ENCODE measurements around the gene WWTR1.

Gene WWTR1

DNA sequence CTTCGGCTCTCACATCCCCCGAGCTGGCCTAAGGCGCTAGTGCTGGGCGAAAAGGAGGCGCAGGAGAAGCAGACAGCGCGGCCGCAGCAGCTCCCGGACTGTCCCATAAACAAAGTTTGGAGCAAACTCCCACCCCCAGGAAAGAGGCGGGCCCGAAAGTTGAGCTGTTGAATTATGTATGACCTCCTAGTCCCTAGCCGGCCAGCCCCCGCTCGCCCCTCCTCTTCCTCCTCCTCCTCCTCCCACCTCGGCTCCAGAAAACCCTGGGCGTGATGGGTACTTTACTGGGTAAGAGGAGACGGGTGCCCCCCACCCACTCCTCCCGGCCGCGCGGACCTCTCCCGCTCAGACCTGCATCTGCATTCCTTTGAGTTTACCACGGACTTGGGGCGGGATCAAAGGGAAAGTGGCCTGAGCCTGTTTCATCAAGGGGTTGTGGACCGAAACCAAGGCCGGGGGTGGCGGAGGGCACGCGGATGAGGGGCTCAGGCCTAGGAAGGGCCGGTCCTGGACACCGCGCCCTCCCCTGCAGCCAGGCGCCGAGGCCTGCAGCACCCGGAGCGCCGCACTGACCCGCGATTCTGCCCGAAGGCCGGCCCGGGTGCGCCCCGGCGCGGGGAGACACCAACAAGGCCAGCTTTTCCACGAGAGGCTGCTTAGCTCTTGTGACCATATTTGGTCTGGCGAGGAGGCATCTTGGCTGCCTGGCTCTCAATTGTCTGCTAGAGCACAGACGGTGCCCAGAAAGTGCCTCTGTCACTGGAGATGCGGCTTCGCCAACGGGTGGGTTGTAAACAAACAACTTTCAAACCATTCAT, at the start of gene WWTR1:
TSS of gene WWTR1 (minus strand) at position 100 of the 818 bp plus-strand sequence. CDS start 719 bp downstream, outside the sequence.
- DNase-seq: no peak

DNA sequence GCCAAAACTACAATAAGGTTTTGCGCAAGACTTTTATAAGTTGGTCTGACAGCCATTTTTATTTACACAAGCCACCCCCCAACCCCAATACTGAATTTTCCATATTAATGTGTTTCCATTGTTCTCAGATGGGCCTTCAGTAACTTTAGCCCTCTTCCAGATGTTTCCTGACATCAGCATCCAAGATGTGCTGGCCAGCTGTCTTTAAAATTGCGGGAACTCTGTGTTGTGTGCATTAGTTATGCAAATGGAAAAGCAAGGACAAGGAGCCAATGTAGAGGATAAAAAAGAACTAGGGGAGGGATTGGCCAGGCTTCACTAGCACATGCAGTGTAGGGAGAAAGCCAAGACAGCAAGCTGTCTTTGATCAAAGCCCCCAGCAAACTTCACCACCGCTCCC, 49.1 kb upstream of the WWTR1 start:
- DNase-seq: no peak

DNA sequence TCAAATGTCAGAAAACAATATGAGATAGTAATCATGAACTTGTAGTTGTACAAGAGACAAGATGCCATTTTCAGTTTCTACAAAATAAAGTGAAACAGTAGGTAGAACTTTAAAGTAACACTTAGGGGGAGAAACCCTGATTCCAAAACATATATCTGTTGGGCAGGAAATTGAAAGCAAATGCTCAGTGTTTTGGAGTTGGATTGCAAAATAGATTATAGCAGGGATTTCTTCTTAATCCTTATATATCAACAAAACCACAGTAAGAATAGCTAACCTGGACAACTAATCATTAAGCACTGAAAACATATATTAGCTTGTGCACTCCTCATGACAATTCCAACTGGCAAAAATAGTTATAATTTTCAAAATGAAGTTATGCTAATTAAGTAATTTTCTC, 47.6 kb upstream of the WWTR1 start:
- no peak for DNase-seq

DNA sequence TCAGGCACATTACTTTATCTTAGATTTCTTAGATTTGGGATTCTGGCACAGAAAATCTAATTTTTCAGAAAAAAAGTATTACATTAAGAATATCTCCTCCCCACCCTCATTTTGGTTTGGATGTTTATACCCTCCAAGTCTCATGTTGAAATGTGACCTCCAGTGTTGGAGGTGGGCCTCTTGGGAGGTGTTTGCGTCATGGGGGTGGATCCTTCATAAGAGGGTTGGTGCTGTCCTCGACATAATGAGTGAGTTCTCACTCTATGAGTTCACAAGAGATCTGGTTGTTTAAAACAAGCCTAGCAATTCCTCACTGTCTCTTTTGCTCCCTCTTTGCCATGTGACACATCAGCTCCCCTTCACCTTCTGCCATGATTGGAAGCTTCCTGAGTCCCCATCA, 45.6 kb upstream of the WWTR1 start:
- DNase-seq: no peak

DNA sequence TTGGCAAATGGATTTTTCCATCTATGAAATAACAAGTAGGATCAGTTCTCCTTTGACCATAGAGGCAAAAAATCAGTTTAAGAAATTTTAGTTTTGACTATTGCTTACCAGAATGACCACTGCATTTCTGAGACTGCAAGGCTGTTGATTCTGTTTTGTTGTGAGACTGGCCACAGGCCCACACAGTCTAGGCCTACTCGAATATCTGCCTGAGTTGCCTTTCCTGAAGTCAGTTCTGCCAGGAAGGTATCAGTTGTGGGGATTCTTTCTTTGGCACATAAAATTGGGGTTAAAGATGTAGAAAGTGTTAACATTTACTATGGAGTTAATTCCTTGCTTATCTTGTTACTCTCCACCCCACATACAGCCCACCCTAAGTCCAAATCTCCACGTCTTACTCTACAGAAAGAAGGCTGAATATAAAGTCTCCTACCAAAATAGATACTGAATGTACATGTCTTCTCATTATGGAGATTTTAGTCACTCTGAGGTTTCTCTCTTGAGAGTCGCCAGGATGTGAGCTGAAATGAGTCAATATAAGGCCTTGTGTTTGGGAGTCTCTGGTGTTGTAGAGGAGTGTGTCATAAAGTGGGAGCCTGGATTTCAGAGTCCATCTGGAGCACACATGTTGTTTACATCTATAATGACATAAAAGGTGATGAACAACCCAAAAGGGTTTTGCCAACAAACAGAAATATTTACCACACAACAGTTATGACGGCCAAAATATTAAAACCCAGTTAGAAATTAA, 45.0 kb upstream of the WWTR1 start:
- no peak for DNase-seq

DNA sequence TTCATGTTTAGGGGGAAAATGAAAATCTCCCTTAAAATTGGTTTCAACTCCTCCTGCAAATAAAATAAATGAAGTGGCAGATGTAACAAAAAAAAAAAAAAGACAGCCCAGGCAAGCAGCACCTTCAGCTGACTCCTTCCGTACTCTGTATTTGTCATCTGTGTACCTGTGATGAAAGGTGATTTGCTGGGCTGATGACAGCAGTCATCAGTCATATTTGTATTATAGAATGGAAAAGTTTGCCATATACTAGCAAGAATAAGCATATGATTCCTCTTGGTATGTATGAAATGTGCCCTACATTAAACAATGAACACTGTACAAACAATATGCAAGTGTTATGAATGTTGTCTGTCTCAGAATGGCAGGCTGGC, 44.1 kb upstream of the WWTR1 start:
- DNase-seq: no peak

DNA sequence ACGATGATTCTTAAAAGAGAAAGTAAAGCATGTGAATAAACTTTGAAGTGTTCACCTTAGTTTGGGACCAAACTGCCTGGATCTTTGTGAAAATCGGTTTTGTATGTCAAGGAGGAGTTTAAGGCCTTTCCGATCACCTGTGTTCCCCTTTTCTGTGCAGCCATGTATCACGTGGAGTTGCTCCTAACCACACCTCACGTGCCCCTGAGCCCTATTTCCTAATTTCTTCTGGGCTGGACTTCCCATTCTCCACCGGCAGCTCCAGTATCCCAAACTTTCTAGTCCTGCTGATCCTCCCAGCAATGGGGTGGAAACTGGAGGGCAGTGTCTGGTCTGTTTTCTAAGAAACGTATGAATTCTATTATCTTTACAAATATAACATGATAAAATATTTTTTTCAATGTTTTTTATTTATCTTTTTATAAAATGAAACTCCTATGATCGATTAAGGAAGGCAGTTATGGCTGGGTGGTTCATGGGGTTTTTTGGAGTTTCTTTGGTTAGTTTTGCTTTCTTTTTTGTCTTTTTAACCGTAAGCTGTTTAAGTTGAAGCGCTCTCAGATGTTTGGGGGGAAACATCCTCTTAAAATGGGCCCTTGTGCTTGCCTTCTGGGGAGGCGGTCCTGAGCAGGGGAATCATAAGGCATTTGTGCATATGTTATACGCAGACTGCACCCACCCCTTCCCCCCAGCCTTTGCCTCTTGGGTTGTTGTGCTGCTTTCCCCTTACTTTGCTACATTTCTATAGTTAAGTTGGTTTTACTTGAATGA, 43.6 kb upstream of the WWTR1 start:
- no peak for DNase-seq

DNA sequence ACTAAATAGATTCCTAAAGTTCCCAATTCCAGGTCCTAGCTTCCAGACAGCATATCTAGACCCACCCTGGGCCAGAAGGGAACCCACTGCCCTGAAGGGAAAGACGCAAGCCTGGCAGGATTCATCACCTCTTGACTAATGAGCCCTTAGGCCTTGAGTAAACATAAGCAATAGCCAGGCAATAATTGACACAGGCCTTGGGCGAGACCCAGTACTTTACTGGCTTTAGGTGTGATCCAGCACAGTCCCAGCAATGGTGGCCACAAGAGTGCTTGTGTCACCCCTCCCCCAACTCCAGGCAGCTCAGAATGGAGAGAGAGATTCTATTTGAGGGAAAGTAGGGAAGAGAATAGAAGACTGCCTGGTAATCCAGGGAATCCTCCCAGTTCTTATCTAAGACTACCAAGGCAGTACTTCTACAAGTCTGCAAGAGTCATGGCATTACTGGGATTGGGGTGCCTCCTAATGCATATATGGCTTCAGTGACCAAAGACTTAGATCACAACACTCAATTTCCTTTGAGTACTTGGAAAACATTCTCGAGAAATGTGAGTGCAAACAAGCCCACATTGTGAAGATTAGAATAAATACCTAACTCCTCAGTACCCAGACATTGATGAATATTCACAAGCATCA, 30.4 kb upstream of the WWTR1 start:
- DNase-seq: no peak

DNA sequence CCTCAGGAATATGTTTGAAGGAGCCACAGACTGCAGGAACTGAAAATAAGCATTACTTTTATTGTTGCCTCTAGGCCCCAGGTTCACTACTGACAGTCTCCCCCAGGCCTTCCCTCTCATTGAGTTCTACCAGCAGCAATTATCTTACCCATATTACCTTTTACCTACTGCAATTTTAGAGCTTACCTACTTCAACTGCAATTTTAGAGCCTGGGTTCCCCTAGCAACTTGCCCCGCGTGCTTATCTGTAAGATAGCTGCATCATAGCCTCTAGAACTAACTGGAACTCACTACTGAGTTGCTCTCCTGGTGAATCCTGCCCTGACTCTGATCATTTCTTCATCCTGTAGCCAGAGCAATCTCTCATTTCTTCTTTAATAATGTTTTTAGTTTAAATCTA, 29.2 kb upstream of the WWTR1 start:
- no peak for DNase-seq

DNA sequence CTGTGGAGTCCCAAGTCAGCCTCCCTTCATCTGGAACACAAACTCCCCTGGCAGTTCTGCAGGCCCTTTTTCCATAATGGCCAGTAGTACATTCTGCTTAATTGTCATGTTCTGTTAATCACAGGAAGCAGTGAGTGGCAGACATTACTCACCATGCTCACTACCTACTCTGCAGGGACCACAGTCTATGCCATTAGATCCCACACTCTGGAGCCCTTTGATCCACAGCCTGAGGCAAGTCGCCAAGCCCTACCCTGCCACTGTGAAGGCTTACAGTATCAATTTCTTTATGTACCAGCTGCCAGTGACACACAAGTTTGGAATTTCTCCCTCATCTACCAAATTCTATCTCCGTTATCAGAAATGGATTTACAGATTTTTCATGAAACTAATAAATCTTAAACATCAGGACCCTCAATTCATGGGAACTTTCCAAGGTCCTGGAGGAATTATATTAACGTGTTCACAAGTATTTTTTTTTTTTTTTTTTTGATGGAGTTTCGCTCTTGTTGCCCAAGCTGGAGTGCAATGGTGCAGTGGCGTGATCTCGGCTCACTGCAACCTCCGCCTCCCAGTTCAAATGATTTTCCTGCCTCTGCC, 20.6 kb upstream of the WWTR1 start:
- DNase-seq: no peak

DNA sequence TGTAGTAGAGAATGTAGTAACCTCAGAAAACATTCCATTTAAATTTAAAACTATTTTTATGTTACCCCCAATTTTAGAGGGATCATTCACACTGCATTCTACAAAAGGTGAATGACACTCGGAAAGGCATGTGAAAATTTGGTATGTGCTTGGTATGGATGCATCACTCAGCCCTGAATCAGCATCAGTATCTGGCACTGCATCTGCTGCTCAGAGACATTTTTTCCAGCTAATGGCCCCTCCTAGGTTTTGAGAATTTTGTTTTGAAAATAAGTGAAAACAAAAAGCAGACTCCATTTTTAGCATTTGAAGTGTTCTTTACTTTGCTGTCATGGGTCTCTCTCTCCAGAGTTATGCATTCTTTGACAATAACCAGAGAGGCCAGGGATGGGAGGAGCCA, 15.6 kb upstream of the WWTR1 start:
- DNase-seq: no peak

DNA sequence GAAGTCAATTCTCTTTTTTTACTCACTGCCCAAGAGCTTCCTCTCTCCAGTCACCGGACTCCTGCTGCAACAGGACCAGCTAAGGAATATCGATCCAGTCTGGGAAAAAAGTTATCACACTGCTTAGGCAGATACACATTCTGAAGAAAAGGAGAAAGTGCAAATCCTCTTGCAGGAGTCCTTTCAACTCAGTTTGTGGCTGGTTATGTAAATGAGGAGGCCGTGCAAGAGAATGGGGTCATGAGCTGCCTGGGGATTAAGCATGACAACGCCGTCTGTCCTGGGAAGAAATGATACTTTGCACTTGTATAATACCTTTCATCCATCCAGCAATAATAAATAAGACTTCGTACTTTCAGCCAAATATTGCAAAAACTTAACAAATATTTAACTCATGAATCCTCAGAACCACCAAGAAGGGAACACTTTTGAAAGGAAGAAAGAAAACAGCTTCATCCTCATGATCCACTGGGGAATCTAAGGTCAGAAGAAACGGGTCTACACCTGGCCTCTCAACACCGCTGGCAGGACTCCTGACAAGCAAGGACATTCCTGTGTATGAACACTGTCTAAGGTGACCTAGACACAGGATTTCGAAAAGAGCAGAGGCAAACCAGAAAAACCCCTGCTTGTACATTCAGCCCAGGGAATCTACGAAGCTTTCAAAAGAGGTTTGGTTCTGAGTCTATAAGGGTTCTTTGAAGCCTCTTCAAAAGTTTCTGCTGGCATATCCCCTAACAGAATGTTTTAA, 13.1 kb upstream of the WWTR1 start:
- DNase-seq: no peak

DNA sequence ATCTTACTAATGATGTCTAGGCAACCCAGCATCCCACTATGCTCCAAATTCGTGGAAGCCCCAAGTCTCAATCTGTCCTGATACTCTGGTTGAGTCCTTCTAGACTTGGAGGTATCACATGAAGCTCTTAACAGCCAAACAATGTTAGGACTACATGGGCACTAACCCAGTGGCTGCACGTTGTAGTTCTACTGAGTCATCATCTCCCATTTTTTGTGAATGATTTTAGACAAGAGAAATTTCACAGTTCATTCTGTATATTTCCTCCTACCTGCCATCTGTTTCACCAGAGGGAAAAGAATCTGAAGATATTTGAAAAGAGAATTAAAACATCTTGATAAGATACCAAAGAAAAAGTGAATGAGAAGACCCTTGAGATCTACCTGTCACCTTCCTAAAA, 9.8 kb upstream of the WWTR1 start:
- no peak for DNase-seq

DNA sequence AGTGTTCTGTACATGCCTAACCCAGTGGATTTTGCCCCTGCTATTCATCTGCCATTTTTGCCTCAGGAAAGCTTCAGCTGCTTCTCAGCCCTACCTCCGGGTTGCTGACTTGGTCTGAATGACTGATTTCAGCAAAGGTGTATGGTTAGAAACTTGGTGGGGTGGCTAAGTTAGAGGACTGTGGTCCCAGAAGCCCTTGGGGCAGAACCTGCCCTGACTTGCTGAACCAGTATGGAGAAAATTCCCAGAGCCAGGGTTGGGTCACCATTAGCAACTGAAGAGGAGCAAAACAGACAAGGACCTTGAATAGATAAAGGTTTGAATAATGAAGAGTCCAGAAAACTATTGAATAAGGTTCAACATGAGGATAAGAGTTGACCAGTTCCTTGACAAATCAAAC, 6.1 kb upstream of the WWTR1 start:
- DNase-seq: no peak

DNA sequence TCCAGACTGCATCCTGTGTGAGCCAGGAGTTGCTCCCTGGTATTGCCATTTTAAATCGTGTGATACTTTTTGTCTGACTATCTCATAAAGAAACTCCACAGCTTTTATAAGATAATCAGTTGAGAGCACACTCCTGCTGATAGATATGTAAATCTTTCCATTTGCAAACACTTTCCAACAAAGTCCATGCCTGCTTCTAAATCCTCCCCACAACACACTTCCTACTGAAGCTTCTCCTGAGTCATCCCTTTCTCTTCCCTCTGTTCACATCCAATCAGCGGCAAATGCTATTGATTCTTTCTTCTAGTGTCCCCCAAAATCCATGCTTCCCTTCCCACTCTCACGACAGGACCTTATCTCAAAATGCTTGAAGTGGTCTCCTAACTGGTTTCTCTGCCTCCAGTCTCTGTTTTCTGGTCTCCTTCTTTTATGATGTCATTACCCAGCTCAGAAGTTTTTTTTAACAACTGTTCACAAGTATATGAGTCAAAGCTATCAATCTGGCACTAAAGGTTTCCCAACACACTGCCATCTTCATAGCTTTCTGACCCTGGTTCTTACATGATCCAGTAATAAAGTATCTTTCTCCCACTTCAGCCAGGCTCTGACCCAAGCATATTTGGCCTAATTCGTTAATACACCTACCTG, 4.5 kb upstream of the WWTR1 start:
- DNase-seq: no peak

DNA sequence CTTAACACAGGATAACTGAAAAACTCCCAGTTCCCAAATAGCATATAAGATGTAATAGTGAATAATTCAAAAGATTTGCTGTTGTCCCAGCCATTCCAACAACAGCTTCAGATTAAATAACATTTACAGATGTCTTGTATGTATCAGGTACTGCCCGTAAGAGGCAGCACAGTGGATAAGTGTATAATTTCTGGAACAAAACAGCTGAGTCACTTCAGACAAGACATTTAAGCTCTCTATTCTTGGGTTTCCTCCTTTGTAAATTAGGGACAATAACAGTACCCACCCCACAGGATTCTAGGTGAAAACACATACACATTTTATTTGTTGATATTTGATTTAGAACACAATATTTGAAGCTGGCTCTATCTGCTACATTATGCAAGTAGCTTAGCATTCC, 2.6 kb upstream of the WWTR1 start:
- no peak for DNase-seq

DNA sequence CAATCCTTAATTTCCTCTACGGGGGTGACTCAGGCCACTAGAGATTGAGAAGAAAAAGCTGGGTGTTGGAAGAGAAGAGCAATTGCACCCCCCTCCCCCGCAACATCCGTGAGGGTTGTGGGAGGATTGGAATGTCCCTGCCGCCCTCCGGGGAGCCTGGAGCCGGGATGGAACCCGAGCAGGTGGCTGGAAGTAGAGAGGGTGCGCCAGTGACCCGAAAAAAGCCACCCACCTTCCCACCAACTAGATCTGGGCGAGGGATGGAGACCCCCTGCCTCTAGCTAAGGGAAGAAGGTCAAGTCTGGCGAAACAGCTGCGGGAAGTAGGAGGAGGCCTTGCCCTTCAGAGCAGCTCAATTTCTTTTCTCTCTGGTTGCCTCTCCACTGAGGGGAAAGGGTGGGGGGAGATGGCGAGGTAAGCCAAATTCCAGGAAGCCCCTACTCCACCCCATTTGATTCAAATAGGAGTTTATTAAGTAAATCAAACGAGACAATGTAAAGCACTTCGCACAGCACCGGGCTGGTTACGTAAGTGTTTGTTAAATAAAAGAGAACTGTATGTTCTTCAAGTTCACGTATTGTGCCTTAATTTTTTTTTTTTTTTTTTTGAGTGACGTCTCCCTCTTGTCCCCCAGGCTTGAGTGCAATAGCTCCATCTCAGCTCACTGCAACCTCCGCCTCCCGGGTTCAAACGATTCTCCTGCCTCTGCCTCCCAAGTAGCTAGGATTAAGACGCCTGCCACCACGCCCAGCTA, 1.1 kb upstream of the WWTR1 start:
- no peak for DNase-seq

DNA sequence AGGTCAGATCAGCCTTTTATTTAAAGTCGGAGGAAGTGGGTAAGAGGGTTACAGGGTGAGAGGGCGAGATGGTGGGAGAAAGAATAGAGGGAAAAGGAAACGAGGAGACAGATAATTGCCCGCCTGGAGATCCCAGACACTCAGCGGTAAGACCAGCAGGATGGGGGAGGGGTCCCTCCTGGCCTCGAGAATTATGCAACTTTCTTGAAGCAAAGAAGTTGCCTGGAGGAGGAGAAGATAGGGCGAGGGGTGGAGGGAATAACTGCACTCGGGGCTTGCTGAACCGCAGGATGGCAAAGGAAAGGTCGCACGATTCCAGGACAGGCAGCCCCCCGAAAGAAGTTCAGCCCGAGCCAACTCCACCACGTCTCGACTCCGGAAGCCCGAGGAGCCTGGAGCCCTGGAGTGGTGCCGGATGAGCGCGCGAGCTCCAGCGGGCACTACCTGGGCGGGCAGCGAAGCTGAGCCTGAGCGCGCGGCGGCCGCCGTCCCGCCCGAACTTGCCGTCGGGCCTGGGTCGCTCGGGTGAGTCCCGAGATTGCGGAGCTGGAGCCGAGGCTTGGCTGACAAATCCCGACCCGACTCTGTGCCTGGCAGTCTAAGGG, 402 bp downstream of the WWTR1 start:
- DNase-seq: no peak

DNA sequence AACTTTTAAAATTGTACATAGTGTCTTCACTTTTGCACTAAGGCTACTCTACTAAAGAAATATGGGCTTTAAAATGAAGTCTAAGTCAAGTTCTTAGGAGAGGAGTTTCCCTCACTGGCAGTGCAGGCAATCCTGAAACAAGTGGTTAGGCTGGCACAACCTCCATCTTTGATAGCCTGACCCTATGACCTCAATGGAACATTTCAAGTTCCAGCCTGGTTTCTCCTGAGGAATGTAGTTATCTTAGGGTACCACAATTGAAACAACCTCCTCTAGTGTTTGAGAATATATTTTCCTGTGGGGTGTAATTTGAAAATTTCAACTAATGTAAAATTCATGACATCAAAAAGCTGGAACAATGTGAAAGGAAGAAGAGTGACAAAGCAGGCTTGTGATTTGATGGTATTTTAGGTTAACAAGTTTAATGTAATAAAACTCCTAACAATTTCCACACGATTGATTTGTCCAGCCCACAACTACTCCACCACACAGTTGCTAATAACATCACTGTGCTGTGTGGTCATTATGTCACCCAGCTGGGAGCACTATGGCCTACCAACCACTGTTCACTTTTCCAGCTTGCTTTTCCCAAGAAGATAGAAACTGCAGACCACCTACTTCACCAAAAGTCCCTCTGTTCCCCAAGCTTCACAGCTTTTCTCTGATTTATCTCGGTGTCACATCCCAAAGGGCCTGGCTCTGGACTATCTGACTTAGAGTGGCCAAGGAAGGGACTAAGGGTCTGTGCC, 1.8 kb downstream of the WWTR1 start:
- DNase-seq: no peak

DNA sequence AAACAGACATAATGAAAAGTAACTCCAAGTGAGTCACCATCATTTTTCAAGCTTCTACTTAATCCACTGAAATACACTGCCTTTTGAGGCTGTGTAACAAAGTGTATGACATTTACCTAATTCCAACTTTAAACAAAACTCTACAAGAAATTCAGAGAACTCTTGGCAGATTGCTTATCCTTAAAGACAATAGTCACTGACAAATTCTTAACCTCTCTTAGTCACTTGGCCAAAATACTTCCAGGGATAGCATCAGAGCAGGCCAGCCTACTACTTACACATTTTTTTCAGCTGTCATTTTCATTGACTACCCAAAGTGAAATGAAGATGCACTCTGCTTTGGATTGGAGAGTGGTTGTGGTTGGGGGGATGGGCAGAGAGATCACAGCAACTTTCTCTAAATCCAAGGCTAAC, 3.6 kb downstream of the WWTR1 start:
- no peak for DNase-seq

Measured in SHP77 treated with DMSO at 0.1 percent for 48 hours (cell line).